GM18502 (cell line): ENCODE results near the gene CTNNA2.

Experiments
- ATAC-seq: cut with Tn5 transposase; IDR thresholded peaks from one replicate; pipeline ENCODE4 v1.9.1; 2021; ENCODE audit warnings: mild to moderate bottlenecking; ENCODE audit not compliant: unreplicated experiment, poor library complexity

CTNNA2 gene

GRCh38 chr2:79776461-79776860 is 263.6 kb downstream of the CTNNA2 start:
- no peak for ATAC-seq

- no peak for ATAC-seq
Measured at GRCh38 chr2:79780781-79781180, 267.9 kb downstream of the CTNNA2 start.

DNA sequence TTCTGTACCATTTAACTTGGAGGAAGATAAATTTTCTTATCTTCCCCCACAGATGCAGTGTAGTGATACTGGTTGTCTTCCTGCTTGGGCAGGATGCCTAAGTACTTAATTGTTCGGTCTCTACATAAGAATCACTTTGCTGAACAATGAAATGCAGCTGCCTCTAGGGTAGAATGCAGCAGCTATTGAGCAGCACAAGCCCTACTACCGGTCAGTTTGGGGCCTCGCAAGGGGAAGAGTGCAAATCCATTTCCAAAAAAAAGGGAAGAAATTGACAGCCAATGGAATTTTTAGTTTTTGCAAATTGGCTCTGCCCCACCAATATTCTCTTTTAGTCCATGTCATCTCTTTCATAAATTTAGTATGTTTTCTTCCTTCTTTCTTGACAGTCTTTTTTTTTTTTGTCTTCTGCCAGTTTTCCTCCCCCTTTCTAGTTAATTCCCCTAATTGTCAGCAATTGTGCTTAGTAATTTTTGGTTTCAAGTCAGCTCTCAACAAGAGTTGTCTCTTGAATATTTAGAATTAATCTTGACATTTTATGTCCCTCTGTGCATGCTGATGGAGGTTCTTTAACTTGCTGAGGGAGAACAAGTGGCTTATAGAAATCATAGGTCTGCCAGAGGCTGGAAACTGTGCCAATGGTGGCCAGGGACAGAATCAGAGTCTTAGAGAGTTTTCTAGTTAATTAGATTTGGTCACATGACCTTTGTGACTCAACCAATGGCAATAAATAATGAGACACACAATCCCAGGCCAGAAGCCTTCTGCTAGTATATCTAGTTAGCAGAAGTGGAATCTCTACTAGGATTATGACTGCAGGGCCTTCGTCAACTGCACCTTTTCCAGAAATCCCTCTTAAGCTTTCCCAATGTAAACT is 270.0 kb downstream of the CTNNA2 start:
- no peak for ATAC-seq

DNA sequence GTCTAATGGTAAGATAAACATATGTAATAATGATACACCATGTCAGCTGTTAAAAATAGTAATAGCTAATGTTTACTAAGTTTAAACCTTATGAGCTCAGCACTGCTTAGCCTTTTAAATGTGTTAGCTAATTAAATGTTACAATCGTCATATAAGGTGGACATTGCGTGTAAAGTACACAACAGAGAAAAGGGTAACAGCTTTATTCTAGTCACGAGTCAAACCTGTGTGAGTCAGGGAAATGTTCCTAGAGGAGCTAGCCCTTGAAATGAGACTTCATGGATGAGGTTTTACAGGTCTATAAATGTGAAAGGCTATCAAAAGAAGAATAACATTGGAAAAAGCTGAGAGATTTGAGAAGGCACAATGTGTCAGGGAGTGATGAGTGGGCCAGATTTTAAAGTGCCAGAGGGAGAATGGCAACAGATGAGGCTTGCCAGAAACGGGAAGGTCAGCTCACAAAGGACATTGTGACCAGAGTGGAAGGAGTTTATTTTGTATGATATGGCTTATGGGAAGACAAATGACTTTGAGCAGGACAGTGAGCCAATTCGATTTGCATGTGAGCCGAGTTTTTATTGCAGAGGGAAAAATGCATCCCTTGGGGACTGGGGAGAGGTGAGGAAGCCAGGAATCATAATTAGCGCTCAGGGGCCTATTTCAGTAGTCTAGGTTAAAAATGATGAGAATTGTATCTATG is 276.3 kb downstream of the CTNNA2 start:
- no peak for ATAC-seq

- no peak for ATAC-seq
Measured at GRCh38 chr2:79789811-79790210, 277.0 kb downstream of the CTNNA2 start.

GRCh38 chr2:79792090-79792489 is 279.2 kb downstream of the CTNNA2 start:
- no peak for ATAC-seq

DNA sequence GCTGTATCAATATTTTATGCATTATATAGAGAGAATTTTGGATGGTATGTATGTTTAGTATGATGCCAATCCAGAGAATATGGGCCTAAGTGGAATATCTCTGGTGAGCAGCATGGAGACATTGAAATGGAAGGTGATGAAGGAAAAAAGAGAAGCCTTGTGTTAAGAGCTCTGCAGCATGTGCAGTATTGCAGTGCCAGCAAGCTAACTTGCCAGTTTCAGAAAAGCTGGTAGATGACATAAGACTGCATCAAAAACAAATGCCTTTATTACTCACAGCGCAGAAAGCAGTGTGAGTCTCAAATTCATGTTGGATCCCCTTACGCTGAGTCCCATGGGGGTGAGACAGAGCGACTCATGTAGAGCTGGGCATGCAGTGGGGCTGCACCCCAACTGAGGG is 280.2 kb downstream of the CTNNA2 start:
- no peak for ATAC-seq

DNA sequence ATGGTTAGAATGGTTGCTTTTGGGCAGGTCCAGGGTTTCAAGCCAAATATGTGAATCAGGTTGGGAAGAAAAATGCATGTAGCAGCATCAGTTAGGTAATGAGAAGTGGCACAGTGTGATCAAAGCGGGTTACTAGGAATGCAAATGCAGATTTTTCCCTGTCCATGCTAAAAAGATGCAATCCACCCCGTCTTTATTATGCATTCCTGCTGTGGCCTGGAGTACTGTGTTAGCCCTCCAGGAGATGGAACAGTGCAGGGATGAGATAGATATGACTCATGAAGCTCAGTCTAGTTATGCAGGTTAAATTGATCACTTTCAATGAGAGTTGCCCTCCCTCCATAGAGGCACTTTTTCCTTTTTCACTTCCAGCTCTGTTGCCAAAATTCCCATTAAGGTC is 283.8 kb downstream of the CTNNA2 start:
- no peak for ATAC-seq

DNA sequence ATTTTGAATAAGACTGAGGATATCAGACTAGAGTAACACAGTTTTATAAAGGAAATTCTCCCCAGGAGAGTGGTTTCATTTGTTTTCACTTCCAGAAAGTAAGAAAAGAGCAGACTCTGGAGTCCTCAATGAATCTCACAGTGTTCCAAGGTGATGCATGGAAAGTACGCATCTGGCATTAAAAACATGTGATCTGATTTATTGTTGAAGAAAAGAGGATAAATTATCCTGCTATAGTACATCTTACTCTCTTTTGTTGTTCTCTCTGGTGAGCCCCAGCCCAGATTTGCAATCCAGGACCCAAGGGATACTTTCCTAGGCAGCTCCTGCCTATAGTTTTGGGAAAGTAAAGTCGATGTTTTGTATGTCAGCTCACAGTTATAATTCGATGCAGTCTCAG is 285.9 kb downstream of the CTNNA2 start:
- no peak for ATAC-seq

GRCh38 chr2:79799729-79800128 is 286.9 kb downstream of the CTNNA2 start:
- no peak for ATAC-seq

DNA sequence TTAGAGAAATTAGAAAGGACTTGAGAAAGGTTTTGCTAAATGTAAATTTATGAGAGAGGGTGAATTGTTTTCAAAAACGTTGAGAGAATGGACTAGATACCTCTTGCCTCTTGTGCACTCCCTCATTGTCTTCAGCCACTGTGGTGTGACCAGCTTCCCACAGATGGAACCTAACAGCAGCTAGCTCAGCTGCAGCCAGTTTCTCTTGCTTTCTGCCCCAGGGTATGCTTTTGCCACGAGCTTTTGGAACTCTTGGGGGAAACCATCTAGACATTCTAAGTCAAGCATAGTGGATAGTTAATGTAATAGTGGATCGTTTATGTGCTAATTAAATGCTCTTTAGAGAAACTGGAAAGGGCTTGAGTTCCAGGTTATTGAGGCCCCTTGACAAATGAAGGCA is 288.2 kb downstream of the CTNNA2 start:
- no peak for ATAC-seq

DNA sequence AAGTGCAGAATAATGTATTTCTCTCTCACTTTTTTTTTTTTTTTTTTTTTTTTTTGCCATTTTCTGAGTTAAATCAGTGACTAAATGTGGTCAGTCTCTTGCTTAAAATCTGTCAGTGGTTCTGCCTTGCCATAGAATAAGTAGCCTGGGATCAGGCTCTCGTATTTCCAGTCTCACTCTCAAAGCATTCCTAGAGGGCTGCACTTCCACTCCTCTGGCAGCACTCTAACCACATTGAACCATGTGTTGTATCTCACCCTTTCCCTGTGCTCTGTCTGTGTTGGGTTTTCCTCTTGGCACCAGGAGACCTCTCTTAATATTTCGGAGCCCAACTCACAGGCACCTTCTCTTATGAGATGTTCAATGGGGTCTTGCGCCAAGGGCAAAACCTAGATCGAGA is 304.4 kb downstream of the CTNNA2 start:
- ATAC-seq, result no peak

GRCh38 chr2:79820281-79820680 is 307.4 kb downstream of the CTNNA2 start:
- ATAC-seq, result no peak

GRCh38 chr2:79822136-79822535 is 309.3 kb downstream of the CTNNA2 start:
- no peak for ATAC-seq

DNA sequence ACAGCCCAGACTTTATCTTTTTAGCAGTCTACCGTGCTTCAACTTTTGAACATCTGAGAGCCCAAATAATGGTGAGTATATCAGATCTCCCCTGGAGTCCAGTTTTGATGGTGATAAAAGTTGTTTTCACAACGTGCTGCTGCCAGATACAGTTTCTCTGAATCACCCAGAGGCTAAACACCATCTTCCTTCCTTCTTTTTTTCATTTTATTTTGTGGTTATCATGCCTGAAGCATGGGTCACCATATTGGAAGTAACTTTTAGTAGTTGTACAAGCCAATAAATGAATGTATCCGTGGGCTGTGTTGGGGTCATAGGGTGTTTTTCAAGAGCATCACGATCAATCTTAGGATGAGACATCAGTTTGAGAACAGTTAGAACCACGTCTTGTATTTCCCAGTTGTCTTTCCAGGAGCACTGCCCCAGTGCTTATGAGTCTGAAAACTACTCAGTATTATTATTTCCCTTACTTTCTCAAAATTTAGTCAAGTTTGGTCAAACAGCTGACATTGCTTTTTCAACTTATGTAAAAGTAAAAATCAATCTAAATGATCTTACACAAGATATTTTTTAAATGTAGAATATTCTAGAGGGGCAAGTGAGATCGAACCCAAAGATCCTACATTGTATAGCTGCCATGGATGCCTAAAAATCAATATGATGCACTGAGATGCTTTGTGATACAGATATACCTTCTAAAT is 311.4 kb downstream of the CTNNA2 start:
- no peak for ATAC-seq

DNA sequence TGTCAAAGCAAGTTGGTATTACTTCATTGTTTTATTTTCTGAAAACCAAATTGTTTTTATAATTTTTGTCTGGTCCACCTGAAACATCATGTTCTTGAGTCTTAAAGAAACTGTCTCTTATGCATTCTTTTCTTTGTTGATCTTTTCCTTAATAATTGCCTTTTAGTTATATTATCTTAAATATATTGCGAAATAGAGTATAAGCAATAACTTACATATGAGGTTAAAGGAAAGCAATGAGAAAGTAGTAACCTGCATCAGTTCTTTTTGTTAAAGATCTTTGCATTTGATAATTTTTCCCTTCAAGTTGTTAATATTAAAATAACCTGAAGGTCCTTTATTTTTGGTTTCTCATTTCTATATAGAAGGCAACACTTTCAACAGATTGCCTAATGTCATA is 315.0 kb downstream of the CTNNA2 start:
- no peak for ATAC-seq

- no peak for ATAC-seq
Measured at GRCh38 chr2:79830501-79830900, 317.6 kb downstream of the CTNNA2 start.

- ATAC-seq, result no peak
Measured at GRCh38 chr2:79831961-79832360, 319.1 kb downstream of the CTNNA2 start.

GRCh38 chr2:79832511-79833234 is 319.8 kb downstream of the CTNNA2 start:
- ATAC-seq, result no peak

DNA sequence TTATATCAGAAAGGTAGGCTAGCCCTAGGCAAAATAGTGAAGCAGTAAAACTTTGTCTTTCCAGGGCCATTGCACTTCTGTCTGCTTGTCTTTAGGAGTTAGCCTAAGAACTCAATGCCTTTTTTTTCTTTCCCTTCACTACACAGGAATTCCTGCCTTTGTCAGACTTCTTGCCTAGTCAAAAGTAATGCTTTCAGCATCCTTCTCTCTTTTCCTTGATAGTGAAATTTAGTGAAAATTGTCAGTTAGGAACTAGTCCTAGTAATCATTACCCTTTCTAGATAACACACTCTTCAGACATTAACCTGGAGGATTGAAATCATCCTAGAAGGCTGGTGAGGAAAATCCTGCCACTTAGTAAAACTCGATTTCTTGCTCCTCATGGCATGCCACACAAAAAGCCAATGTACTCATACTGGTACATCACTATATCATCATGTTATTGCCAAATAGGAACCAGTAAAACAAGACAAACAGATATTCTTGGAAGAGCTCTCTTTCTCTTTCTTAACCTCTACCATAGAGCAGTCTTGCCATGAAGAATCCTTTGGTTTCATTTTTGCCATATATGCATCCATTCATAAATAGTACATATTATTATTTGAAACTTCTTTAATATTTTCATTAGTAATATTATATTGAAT is 320.5 kb downstream of the CTNNA2 start:
- ATAC-seq, result no peak
